HepG2 (cell line): Measurements from ENCODE around the gene CLDN15. TPM values are rescaled to one million over a fixed set of nuclear protein-coding genes. Genes with fewer than 3 reads are reported as not detected.
A peak's percentile ranks its signal among the peaks of the same experiment; 100 is the strongest.

ENCODE experiments used
- CCAR2 ChIP-seq: fragments of 200-400 bp; formaldehyde crosslinking; optimal IDR thresholded peaks from 2 replicates; pipeline ENCODE3; 2018; ENCODE audit warnings: low read depth, mild to moderate bottlenecking, low read length, moderate library complexity
- GATAD1 ChIP-seq: IDR thresholded peaks from 2 replicates; pipeline ENCODE4 v1.6.1; 2016; ENCODE audit warnings: missing genetic modification reagents, missing compliant biosample characterization
- GMEB1 ChIP-seq: sonication (generic); formaldehyde crosslinking; IDR thresholded peaks from 2 replicates; pipeline ENCODE4 v1.5.1; 2020; ENCODE audit warnings: missing genetic modification reagents, mild to moderate bottlenecking, borderline replicate concordance
- HOXA5 ChIP-seq: sonication (generic); formaldehyde crosslinking; IDR thresholded peaks from 2 replicates; pipeline ENCODE4 v1.4.0; 2020; ENCODE audit warnings: missing genetic modification reagents
- MAZ ChIP-seq, 2 experiments: sonication (generic) in 1 of 2; formaldehyde crosslinking in 1 of 2; IDR thresholded peaks; 2 replicates each; pipeline versions ENCODE4 v1.5.0 to v1.6.1; 2012 to 2020; ENCODE audit warnings: low read depth in 2 of 2, mild to moderate bottlenecking in 2 of 2, borderline replicate concordance in 1 of 2, improper control_type of control experiment in 1 of 2, low read length in 1 of 2, missing genetic modification reagents in 1 of 2, moderate library complexity in 1 of 2
- PATZ1 ChIP-seq: sonication (generic); formaldehyde crosslinking; IDR thresholded peaks from 2 replicates; pipeline ENCODE4 v1.4.0; 2020; ENCODE audit warnings: missing genetic modification reagents
- PITX1 ChIP-seq: sonication (generic); formaldehyde crosslinking; IDR thresholded peaks from 2 replicates; pipeline ENCODE4 v1.5.1; 2020; ENCODE audit warnings: mild to moderate bottlenecking, missing genetic modification reagents
- POLR2AphosphoS2 ChIP-seq: IDR thresholded peaks from 2 replicates; pipeline ENCODE4 v1.6.1; 2011; ENCODE audit warnings: low read depth, low read length, improper control_type of control experiment
- RXRA ChIP-seq: sonication (generic); formaldehyde crosslinking; IDR thresholded peaks from 2 replicates; pipeline ENCODE4 v1.5.1; 2020; ENCODE audit warnings: missing genetic modification reagents
- SMYD3 ChIP-seq: sonication (generic); formaldehyde crosslinking; IDR thresholded peaks from 2 replicates; pipeline ENCODE4 v1.8.1; 2023; ENCODE audit warnings: mild to moderate bottlenecking, missing genetic modification reagents
- ZFP36L1 ChIP-seq: sonication (generic); formaldehyde crosslinking; IDR thresholded peaks from 2 replicates; pipeline ENCODE4 v1.8.0; 2022; ENCODE audit warnings: mild to moderate bottlenecking, missing genetic modification reagents, moderate library complexity
- ZNF3 ChIP-seq: IDR thresholded peaks from 2 replicates; pipeline ENCODE4 v1.7.0; 2017; ENCODE audit warnings: inconsistent platforms
- ZNF672 ChIP-seq: sonication (generic); formaldehyde crosslinking; IDR thresholded peaks from 2 replicates; pipeline ENCODE4 v1.8.1; 2022; ENCODE audit warnings: missing genetic modification reagents
- ZNF772 ChIP-seq: sonication (generic); formaldehyde crosslinking; IDR thresholded peaks from 2 replicates; pipeline ENCODE4 v1.5.0; 2020; ENCODE audit warnings: mild to moderate bottlenecking, missing genetic modification reagents
- polyA plus RNA-seq, 8 experiments: library from polyadenylated mRNA; depleted of rRNA in 3 of 8; stranded (reverse) in 7 of 8; unstranded in 1 of 8; fragments of >200 nt; fragmentation: Illumina TruSeq in 4 of 8; extraction: Trizol in 4 of 8; gene quantifications; 2 replicates each; pipeline versions ENCODE4 v1.2.1 to v1.2.3, GENCODE V29; 2011 to 2016; ENCODE audit warnings: low read depth in 4 of 8, missing spikeins in 1 of 8, mixed read lengths in 1 of 8; ENCODE audit not compliant: insufficient read depth in 1 of 8
- total RNA-seq, 5 experiments: library from RNA; depleted of rRNA; stranded (reverse); fragments of >200 nt; fragmentation: Illumina TruSeq; extraction: Trizol; gene quantifications; 2 replicates each; pipeline ENCODE4 v1.2.3, GENCODE V29; 2016; ENCODE audit warnings: low read depth in 1 of 5
- TF ChIP-seq, protein P1 (sequence below): sonication (generic); formaldehyde crosslinking; IDR thresholded peaks from 2 replicates; pipeline ENCODE4 v1.5.1; 2020; ENCODE audit warnings: missing genetic modification reagents, mild to moderate bottlenecking, borderline replicate concordance
- TF ChIP-seq, protein P2 (sequence below): sonication (generic); formaldehyde crosslinking; IDR thresholded peaks from 2 replicates; pipeline ENCODE4 v1.4.0; 2020; ENCODE audit warnings: low read depth, mild to moderate bottlenecking, missing genetic modification reagents
- TF ChIP-seq, protein P3 (sequence below): sonication (generic); formaldehyde crosslinking; IDR thresholded peaks from 2 replicates; pipeline ENCODE4 v1.5.1; 2020; ENCODE audit warnings: mild to moderate bottlenecking, missing genetic modification reagents, moderate library complexity
- TF ChIP-seq, protein P4 (sequence below): sonication (generic); formaldehyde crosslinking; IDR thresholded peaks from 2 replicates; pipeline ENCODE4 v1.4.0; 2020; ENCODE audit warnings: missing genetic modification reagents
- TF ChIP-seq, protein P5 (sequence below): sonication (generic); formaldehyde crosslinking; IDR thresholded peaks from 2 replicates; pipeline ENCODE4 v1.8.0; 2022; ENCODE audit warnings: mild to moderate bottlenecking, missing genetic modification reagents

Gene CLDN15
- total and polyA plus RNA-seq, 2 of the 13 experiments (the other 11 are each of a cell fraction or from before 2014, with no cell fraction given): 7.1 to 17.8 TPM

DNA sequence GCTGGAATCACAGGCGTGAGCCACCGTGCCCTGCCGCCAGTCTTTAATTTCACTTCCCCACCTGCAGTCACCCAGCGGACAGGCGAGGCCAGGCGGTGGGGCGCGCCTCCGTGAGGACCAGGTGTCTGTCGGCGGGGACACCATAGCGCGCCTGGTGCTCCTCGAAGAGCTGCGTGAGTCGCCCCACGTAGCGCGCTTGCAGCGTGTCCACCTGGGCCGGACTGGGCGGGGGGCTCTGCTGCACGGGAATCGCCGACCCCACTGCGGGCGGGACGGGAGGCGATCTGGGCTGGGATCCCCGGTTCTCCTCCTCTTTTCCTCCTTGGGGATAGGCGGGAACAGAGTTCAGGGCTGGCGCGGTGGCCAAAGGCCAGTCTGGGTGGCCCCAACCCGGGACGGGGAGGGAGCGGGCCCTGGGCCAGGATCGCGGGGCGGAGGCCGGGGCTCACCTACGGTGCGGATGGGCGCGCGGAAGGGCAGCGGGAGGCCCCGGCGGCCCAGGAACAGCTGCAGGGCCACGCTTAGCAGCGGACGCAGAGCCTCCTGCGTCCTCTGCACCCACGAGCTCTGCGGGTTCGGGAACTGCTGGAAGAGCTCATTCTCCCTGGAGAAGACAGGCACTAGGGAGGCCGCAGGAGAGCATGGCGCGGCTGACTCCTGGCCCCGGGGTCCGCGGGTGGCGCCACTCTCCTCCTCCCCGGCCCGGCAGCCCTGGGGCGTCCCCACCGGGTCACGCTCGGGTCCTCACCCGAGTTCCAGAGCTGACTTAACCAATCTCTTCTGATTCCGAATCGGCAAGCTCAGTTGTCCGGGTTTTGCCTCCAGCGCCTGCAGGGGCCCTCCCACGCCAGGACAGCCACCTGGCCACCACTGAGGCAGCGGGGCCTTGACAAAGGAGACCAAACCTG lies 35.7 kb downstream of the CLDN15 start (continued):
- TF ChIP-seq GMEB1 (CRISPR knock-in tag) (no peak), ZNF672 (no peak), ZFP36L1 (CRISPR knock-in tag) (no peak), RXRA (CRISPR knock-in tag) (peak; percentile 84), GATAD1 (CRISPR knock-in tag) (no peak), PATZ1 (peak; percentile 84), POLR2AphosphoS2 (no peak), CCAR2 (no peak), ZNF772 (peak; percentile 84; the same call in 1 of the 2 replicates), HOXA5 (CRISPR knock-in tag) (peak; percentile 66), MAZ (IDR thresholded peaks at IDR 0.05; ENCODE audit: borderline replicate concordance, low read depth, low read length) (no peak), MAZ (CRISPR knock-in tag; IDR thresholded peaks at IDR 0.05; ENCODE audit: low read depth) (peak; percentile 54), SMYD3 (CRISPR knock-in tag) (0 out of 2 replicates have a peak, but pooled peaks have one; percentile 35), PITX1 (no peak), ZNF3 (no peak)
- TF ChIP-seq, protein P1, sequence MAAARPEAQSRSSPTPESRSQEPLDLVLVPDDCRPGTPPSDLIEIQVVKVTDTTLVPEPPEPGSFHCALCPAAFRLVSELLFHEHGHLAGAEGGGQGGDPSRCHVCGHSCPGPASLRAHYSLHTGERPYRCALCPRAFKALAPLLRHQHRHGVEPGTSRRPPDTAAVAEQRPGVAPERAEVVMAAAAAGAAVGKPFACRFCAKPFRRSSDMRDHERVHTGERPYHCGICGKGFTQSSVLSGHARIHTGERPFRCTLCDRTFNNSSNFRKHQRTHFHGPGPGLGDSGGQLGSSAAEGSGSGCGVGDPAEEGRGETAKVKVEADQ: 0 out of 2 replicates have a peak, but pooled peaks have one; percentile 74
- TF ChIP-seq, protein P2, sequence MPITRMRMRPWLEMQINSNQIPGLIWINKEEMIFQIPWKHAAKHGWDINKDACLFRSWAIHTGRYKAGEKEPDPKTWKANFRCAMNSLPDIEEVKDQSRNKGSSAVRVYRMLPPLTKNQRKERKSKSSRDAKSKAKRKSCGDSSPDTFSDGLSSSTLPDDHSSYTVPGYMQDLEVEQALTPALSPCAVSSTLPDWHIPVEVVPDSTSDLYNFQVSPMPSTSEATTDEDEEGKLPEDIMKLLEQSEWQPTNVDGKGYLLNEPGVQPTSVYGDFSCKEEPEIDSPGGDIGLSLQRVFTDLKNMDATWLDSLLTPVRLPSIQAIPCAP (CRISPR knock-in tag): no peak
- TF ChIP-seq, protein P3, sequence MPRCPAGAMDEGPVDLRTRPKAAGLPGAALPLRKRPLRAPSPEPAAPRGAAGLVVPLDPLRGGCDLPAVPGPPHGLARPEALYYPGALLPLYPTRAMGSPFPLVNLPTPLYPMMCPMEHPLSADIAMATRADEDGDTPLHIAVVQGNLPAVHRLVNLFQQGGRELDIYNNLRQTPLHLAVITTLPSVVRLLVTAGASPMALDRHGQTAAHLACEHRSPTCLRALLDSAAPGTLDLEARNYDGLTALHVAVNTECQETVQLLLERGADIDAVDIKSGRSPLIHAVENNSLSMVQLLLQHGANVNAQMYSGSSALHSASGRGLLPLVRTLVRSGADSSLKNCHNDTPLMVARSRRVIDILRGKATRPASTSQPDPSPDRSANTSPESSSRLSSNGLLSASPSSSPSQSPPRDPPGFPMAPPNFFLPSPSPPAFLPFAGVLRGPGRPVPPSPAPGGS: 0 out of 2 replicates have a peak, but pooled peaks have one; percentile 11
- TF ChIP-seq, protein P4, sequence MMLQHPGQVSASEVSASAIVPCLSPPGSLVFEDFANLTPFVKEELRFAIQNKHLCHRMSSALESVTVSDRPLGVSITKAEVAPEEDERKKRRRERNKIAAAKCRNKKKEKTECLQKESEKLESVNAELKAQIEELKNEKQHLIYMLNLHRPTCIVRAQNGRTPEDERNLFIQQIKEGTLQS (CRISPR knock-in tag): no peak
- TF ChIP-seq, protein P5, sequence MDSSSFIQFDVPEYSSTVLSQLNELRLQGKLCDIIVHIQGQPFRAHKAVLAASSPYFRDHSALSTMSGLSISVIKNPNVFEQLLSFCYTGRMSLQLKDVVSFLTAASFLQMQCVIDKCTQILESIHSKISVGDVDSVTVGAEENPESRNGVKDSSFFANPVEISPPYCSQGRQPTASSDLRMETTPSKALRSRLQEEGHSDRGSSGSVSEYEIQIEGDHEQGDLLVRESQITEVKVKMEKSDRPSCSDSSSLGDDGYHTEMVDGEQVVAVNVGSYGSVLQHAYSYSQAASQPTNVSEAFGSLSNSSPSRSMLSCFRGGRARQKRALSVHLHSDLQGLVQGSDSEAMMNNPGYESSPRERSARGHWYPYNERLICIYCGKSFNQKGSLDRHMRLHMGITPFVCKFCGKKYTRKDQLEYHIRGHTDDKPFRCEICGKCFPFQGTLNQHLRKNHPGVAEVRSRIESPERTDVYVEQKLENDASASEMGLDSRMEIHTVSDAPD (CRISPR knock-in tag): 0 out of 2 replicates have a peak, but pooled peaks have one; percentile 46
